Anterior cingulate cortex (tissue), 58 donors: ENCODE data around the gene RNASET2.

Experiments
- DNase-seq, 58 donors: peaks; one replicate each; lab custom pipeline; 2025; lab: John Stamatoyannopoulos, UW

RNASET2 gene

DNA sequence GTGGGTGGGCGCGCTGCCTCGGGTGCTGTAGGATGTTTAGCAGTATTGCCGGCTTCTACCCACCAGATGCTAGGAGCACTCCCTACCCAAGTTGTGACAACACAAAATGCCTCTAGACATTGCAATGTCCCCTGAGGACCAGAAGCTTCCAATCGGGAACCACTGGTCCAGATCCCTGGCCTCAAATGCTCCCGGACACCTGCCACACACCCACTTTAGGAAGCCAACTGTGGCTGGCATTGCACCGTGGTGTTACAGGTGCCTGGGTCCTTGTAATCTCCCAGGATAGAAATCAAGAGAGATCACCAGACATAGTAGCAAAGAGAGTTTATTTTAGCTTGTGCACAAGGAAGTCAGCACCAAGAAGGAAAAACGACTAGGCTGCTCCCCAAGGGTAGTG, 14.9 kb upstream of the RNASET2 start:
- DNase-seq, result no peak

DNA sequence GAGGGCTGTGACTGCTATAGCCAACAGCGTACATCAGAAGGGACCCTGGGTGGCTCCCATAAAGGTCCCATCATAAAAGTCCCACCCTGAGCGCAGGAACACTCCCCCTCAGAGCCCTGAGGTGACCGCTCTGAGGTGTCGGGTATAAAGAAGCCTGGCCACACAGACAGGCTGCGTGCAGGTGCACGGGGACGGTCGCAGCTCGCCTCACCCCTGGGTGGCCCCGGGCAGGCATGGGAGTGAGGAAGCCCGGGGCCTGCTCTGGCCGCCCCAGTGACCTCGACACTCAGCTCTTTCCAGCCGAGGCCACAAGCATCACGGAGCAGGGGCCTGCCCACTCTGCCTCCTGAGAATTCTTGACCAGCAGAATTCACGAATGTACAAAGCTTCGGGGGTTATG, 14.4 kb upstream of the RNASET2 start:
- DNase-seq, result no peak

DNA sequence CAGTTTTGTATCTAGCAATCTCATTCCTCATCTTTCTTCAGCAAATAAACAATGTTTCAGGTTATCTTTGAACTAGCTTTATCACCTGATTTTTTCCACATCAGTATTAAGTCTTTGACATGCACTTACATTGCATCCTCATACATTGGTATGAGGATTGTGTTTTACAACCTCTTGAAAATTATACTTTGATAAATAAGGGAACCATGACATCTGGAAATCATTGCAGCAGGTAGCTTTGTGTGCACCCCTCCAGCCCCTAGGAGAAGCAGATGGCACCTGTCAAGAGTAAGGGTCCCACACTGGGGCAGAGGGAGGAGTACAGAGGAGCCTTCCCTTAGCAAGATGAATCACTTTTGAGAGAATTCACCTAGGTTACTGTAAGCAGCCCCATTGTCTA, 13.7 kb upstream of the RNASET2 start:
- DNase-seq, result no peak

DNA sequence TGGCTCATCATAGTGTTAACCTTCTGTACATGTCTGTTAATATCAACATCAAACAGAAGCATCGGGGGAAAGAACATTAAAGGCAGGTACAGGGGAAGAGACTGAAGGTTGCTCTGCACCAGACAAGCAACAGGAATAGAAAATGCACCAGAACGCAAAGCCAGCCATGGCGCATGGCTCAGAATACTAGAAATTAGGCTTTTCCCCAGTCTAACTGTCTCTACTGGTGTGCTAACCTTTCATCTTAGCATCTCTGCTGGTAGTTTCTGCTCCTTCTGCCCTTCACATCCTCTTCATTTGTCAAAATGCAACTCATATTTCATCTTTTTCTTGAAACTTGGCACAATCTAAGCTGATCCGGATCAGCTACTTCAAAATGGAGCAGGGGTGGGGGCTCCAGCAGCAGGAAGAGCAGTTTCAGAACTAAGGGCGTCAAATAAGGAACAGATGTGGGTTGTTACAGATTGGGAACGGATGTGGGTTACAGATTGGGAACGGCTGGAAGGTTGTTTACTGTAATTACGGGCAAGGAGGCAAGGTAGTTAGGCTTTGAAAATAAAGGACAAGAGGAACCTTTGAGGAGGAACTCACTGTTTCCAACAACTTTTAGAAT, 13.1 kb upstream of the RNASET2 start:
- DNase-seq, result peak in 1 of 58 donors; percentile 32

- no peak for DNase-seq
These were observed 9.9 kb upstream of the RNASET2 start for GRCh38 chr6:166966268-166966667.

GRCh38 chr6:166960609-166960978, 4.2 kb upstream of the RNASET2 start:
- no peak for DNase-seq

DNA sequence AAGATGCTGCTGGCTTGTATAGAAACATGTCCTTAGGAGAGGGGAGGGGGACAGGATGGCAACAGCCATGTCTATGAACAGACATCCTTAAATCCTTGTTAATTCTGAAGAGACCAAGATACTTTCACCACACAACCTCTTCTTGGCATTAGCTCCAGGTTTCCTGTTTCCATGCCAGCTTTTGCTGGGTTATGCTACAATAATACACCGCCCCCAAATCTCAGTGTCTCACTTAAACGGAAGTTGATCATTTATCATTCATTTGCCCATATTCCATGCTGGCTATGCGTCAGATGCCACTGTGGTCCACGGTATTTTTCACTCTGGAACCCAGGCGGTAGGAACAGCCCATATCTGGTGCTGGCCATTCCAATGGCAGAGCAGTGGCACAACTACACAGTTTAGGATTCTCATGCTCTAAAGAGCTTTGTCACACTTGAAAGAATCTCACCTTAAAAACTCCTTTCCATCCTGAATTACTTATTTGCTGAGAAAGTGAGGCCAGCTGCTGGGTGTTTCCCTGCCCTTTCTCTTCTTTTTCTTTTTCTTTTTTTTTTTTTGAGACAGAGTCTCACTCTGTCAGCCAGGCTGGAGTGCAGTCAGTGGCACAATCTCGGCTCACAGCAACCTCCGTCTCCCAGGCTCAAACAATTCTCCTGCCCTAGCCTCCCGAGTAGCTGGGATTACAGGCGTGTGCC, 3.7 kb upstream of the RNASET2 start:
- DNase-seq, result no peak

DNA sequence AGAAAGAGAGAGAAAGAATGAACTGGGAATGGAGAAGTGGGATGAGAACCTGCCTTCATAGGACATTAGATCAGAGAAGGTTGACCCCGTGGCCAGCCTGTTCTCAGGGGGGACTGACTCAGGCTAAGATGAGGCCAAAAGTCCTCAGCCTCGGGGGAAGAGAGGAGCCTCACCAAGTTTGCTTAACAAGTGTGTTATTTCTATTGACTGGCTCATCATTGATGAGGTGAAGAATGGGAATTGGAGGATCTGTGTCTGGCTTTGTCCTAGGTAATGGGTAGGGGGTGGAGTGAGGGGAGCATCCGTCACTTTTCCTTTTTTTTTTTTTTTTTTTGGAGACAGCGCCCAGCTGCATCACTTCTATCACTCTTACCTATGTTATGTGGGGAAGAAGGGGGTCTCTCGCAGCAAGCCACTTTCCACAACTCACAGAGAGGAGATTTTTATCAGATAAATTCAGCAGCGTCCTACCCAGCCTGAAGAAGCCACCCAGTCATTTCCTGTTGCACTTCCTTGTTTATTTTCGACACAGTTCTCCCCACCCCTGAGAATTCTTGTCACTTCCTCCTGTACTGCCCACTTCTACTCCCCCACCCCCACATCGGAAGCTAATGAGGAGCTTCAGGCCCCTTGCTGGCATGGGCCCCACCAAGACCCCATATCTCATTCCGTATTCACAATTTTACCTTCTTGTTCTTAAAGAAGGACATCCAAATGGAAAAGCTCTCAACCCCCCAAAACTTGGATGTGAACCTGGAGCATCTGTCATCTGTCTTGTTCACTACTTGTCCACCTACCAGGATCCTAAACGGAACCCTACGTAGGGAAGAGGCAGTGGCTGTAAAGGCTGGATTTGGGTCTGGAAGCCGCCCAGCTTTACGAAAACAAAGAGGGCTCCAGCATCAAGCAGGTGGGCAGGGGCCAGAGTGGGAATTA, 2.8 kb upstream of the RNASET2 start:
- DNase-seq, result peak in 3 of 58 donors; percentile 21 to 35 (median 33)

DNA sequence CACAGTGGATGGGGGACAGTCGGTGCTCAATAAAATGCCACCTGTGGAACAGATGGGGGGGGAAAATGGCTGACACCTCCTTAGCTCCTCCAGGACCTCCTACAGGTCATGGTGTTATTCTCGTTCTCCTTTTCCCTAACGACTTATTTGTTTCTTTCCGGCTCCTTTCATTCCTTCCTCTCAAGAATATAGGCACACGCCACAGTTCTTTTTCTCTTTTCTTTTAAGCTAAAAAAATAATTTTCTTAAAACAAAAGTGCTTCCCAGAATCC, 1.4 kb upstream of the RNASET2 start:
- no peak for DNase-seq

- DNase-seq, result peak in 10 of 58 donors; percentile 19 to 63 (median 36)
These were observed 896 bp upstream of the RNASET2 start for GRCh38 chr6:166957087-166957804.

DNA sequence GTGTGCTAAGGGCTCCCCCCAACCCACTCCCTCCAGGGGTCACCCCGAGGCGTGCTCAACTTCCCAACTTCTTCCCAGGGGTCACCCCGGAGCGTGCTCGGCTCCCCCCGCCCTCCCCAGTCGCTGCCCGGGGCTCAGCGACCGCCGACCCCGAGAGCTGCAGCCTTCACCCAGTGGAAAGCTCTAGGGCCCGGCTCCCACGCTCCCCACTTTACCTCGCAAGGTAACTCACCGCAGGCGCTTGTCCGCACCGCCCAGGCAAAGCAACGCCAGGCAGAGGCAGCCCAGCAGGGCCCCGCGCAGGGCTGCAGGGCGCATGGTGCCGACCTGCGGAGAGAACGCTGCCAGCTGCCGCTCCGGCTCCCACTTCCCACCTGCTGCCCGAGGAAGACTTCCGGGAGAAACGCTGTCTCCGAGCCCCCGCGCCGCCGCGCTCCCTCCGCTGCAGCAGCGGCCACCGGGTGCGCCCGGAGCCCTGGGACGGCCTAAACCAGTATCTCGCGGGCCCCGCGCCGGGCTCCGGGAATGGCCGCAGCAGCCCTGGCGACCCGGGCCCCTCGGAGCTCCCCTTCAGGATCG, 396 bp downstream of the RNASET2 start:
- peak in 1 of 58 donors; percentile 67 for DNase-seq

DNA sequence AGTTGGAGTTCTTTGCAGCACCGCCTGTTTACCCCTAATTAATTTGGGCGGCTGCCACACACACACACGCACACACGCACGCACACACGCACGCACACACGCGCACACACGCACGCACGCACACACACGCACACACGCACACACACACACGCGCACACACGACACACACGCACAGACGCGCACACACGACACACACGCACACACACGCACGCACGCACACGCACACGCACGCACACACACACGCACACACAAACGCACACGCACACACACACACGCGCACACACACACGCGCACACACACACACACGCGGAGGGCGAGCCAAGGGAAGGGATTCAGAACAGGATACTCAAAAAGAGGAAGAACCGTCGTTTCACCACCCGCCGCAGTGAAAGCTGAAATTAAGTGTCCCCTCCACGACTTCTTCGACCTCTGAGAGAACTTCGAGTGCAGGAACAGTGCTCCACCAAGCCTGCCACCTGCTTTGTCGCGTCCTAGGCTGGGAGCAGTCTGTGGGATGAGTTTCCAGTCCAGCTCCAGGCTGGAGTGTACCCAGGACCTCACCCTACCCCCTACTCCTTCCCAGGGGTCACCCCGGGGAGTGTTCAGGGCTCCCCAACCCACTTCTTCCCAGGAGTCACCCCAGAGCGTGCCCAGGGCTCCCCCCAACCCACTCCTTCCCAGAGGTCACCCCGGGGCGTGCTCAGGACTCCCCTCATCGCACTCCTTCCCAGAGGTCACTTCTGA, 1.1 kb downstream of the RNASET2 start:
- DNase-seq, result no peak

DNA sequence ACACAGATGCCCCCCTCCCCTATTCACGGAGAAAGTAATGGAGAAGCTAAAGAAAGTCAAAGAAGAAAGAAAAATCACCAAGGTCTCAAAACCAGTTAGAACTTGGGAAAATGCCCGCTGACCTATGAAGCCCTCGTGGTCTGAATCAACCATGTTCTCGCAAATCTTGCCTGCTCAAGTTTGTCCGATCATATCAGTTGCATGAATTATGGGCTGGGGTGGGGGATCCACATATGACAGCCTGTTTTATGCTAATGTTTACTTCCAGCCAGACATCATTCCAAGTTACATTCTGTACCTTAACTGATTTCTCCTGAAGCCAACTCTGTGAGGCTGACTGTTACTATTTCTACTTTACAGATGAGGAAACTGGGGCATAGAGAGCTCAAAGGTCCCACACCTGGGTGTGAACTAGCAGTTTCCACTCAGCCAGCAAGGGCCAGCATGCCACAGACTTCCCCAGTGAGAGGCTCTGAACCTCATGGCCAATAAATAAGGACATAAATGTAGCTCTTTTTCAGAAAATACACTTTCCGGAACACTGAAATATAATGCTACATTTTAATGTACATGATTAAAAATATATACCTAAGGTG, 2.1 kb downstream of the RNASET2 start:
- no peak for DNase-seq

DNA sequence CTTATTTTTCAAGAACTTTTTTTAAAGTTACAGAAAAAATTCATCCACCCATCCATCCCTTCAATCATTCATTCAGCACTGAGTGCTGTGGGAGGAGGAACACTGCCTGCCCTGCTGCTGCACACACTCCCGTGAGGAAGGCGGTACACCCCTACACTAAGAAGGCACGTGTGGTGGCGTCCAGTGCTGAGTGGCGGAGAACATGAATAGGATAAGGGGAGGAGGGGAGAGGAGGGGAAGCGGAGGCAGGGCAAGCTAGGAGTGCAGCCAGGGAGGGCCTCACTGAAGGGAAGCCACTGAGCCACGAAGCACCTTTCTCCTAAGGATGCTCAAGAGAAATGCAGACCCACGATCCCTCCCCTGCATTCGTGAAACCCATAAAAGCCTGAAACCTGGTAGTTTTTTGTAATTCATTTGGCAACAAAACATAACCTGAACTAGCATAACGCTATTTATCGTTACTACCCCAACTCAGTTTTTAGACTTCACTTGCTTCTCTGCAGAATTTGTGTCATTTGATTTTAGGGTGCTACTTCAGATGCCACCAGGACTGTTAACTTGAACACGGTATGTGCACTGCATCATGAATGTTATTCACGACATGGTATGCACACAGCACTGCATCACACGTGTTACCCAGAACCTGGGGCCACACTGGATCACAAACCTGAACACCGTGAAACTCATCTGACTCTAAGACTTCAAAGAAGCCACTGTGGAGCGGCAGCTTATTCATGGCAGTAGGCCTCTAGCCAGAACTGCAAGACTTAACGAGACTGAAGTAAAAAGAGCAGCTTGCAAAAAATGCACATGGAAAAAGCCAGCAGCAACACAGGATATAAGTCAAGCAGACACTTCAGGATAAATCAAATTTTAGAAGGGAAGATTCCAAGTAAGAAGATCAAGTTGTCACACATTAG, 3.5 kb downstream of the RNASET2 start:
- DNase-seq, result peak in 2 of 58 donors; percentile 22 to 36

GRCh38 chr6:166952121-166952520, 4.2 kb downstream of the RNASET2 start:
- no peak for DNase-seq

GRCh38 chr6:166951670-166952060, 4.7 kb downstream of the RNASET2 start:
- no peak for DNase-seq

DNA sequence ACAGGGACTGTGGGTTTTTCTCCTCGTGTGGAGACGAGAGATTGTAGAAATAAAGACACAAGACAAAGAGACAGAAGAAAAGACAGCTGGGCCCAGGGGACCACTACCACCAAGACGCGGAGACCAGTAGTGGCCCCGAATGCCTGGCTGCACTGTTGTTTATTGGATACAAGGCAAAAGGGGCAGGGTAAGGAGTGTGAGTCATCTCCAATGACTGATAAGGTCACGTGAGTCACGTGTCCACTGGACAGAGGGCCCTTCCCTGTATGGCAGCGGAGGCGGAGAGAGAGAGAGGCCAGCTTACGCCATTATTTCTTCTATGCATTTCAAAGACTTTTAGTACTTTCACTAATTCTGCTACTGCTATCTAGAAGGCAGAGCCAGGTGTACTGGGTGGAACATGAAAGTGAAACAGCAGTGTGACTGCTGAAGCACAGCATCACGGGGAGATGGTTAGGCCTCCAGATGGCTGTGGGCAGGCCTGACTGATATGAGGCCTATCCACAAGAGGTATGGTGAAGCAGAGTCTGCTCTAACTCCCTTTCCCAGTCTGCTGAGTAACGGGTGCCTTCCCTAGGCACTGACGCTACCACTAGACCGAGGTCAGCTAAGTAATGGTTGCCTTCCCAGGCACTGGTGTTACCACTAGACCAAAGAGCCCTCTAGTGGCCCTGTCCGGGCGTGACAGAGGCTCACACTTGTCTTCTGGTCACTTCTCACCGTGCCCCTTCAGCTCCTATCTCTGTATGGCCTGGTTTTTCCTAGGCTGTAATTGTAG, 5.3 kb downstream of the RNASET2 start:
- peak in 33 of 58 donors; percentile 15 to 77 (median 45) for DNase-seq

DNA sequence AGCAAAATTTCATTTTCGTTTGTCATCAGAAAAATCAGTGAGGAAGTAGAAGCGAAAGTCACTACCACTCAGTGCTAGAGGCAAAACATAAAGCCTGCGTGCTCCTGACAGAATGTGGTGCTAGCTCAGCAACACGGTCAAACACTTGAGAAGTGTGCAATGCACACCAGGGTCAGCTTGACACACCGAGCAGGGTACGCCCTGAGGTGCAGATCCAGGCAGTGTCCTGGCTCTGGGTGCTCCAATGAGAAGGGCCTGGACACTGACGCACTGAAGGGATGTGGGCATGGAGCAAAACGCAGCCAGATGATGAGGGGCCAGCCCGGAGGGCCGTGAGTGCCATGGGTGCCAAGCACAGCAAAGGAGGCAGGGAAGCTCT, 5.9 kb downstream of the RNASET2 start:
- no peak for DNase-seq
